ENCODE data around the gene IPO5. TPM values are rescaled to one million over a fixed set of nuclear protein-coding genes. Genes with fewer than 3 reads are reported as not detected.

Gene IPO5
- total and polyA plus RNA-seq, 2 of the 4 experiments (the other 2 are of a cell fraction) = 89.2 to 270 TPM

DNA sequence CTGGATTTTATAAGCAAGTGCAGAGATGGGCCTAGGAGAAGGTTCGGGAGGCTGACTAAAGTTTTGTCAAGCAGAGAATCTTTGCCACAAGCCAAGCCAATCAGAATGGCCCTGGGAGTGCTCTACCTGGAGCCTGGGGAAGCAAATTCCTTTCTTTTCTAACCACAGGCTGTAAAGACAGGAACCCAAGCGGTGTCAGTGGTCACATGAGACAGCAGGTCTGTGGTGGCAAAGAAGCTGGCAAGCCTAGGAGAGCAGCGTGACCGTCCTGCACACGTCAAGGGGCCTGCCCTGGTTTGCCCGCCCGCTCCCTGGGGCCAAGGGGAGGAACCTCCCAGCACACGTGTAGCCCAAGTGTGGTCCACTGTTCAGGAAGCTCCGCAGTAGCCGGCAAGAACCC lies 90.8 kb downstream of the IPO5 start:
- Histone ChIP-seq H2BK120ac (ENCODE audit: low read depth, low read length) (no peak overlapping the region), H3K9me3 (ENCODE audit: control insufficient read depth, insufficient read depth, low read length) (no peaks in the 10 kb centered on the region), H3K9me1 (ENCODE audit: insufficient read depth, low read length) (no peaks in the 10 kb centered on the region), H4K8ac (ENCODE audit: low read depth in 2 of 2, low read length in 2 of 2) (no peak overlapping the region), H2AFZ (replicated peaks; ENCODE audit: low read length, poor library complexity) (no peak overlapping the region), H4K91ac (ENCODE audit: insufficient read depth, low read depth, low read length) (no peak overlapping the region), H3K4ac (ENCODE audit: low read depth, low read length) (no peak overlapping the region), H3K27ac (ENCODE audit: insufficient read depth, low read length) (no peak overlapping the region), H3K23ac (ENCODE audit: low read depth, low read length) (no peak overlapping the region), H3K56ac (ENCODE audit: extremely low read depth, insufficient read depth, low read length) (no peak overlapping the region), H2AK5ac (ENCODE audit: low read depth, low read length) (no peak overlapping the region), H4K20me1 (ENCODE audit: insufficient read depth, low read length) (no peaks in the 10 kb centered on the region), H3K4me2 (ENCODE audit: low read depth, low read length) (no peak overlapping the region), H3K4me3 (ENCODE audit: insufficient read depth, low read depth, low read length) (no peak overlapping the region), H2BK5ac (ENCODE audit: low read depth, low read length, poor library complexity, severe bottlenecking) (no peak overlapping the region), H3K9ac (ENCODE audit: low read depth, low read length) (no peak overlapping the region), H3K14ac (replicated peaks; ENCODE audit: low read depth, low read length) (no peak overlapping the region), H3K36me3 (ENCODE audit: control insufficient read depth, insufficient read depth, low read length) (no peaks in the 10 kb centered on the region), H2BK20ac (ENCODE audit: low read depth, low read length) (no peak overlapping the region), H4K5ac (ENCODE audit: low read depth, low read length) (no peak overlapping the region), H2BK15ac (ENCODE audit: low read depth, low read length) (no peak overlapping the region), H3K4me1 (ENCODE audit: control insufficient read depth, insufficient read depth, low read length) (no peaks in the 10 kb centered on the region), H3K27me3 (ENCODE audit: control insufficient read depth, insufficient read depth, low read length) (no peaks in the 10 kb centered on the region), H2AK9ac (replicated peaks; ENCODE audit: low read depth, low read length, poor library complexity) (no peak overlapping the region), H3K79me1 (ENCODE audit: low read depth in 1 of 2, low read length in 2 of 2) (no peaks in the 10 kb centered on the region), H3K18ac (ENCODE audit: low read depth, low read length) (no peak overlapping the region)
- intact Hi-C loops (cut with micrococcal nuclease) = no loop called here
- dilution Hi-C loops (cut with HindIII; ENCODE audit: low sequenced_read_pairs, unreplicated experiment) = no loop called here
- POLR2A ChIA-PET (ENCODE audit: unreplicated experiment) = no interaction called here
- no TSS peak for BruUV-seq (replicated peaks)
- no CpG with 5 or more reads among the region's 10 CpGs for WGBS, 2 experiments (ENCODE audit: extremely low coverage in 2 of 2, insufficient read length in 1 of 2)
- no peak for DNase-seq
- in situ Hi-C loops (cut with MboI; ENCODE audit: low sequenced_read_pairs) = no loop called here
- ATAC-seq (ENCODE audit: low read depth) = no peak
- CTCF ChIA-PET = no interaction called here
- no peak for TF ChIP-seq RCOR1 (IDR thresholded peaks at IDR 0.05; ENCODE audit: insufficient replicate concordance, low read length)
- no peak for TF ChIP-seq MAFK (IDR thresholded peaks at IDR 0.05; ENCODE audit: low read depth, low read length)
- TF ChIP-seq MXI1 (IDR thresholded peaks at IDR 0.05; ENCODE audit: borderline replicate concordance, low read depth, low read length) = no peak
- no peak for TF ChIP-seq CHD1 (IDR thresholded peaks at IDR 0.05; ENCODE audit: low read depth, low read length)
- TF ChIP-seq NFE2L2 (IDR thresholded peaks at IDR 0.05; ENCODE audit: low read depth, low read length) = no peak
- no peak for TF ChIP-seq MAZ (IDR thresholded peaks at IDR 0.05; ENCODE audit: borderline replicate concordance, low read depth, low read length)
- TF ChIP-seq, protein P1, sequence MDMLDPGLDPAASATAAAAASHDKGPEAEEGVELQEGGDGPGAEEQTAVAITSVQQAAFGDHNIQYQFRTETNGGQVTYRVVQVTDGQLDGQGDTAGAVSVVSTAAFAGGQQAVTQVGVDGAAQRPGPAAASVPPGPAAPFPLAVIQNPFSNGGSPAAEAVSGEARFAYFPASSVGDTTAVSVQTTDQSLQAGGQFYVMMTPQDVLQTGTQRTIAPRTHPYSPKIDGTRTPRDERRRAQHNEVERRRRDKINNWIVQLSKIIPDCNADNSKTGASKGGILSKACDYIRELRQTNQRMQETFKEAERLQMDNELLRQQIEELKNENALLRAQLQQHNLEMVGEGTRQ (IDR thresholded peaks at IDR 0.05; ENCODE audit: low read depth, low read length) = no peak
- no peak for TF ChIP-seq SMC3 (IDR thresholded peaks at IDR 0.05; ENCODE audit: low read depth, low read length)
- TF ChIP-seq FOS (IDR thresholded peaks at IDR 0.05; ENCODE audit: low read depth, low read length) = no peak
- no peak for TF ChIP-seq CTCF (conservative IDR thresholded peaks at IDR 0.05; ENCODE audit: low read depth, low read length)
- TF ChIP-seq CEBPB (IDR thresholded peaks at IDR 0.05; ENCODE audit: low read depth, low read length) = no peak
- no peak for TF ChIP-seq RFX5 (IDR thresholded peaks at IDR 0.05; ENCODE audit: low read depth, low read length)

All from IMR-90 (cell line).